ENCODE data around the gene PCDHGC3. TPM values are rescaled to one million over a fixed set of nuclear protein-coding genes. Genes with fewer than 3 reads are reported as not detected.

Gene PCDHGC3
- total and polyA plus RNA-seq, 9 of the 15 experiments (the other 6 are each of a cell fraction or from before 2014, with no cell fraction given): 0.07 TPM; not detected in 8

DNA sequence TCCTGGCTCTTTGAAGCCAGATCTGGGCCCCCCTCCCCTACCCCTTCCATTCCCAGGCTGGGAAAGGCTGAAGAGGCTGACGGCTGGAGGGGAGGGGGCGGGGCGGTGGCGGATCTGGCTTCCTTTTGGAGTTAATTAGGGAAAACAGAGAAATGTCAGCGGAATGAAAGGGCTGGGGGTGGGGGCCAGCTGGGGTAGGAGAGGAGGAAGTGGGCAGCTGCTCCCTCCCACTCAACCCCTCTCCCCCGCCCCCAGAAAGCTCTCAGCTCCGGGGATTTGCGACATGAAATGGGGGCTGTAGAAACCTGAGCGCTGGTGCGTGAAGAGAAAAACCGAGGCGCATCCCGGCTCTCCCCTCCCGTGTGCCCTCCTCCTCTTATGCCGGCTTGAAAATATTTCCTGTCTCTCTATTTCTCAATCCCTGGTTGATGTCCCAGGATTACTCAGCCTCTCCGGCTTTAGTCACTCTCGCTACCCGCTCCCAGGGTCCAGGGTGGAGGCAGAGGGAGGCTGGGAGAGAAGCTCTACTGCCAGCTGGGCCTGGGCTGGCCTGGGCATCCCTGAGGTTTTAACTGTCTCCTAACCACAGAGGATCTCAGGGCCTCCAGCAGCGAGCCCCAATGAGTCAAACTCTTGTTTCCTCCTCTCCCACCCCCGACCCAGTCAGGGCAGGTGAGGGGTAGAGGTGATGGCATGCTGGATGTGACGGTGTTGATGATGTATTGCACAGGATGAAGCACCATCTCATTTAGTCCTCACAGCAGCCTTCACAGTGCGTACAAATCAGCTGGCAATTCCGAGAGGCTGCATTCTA is 33.2 kb downstream of the PCDHGC3 start:
- H4K20me1 ChIP-seq (replicated peaks; ENCODE audit: control insufficient read depth, insufficient read depth, low read length): no peaks in the 10 kb centered on the region
- no peak overlapping the region for H3K27ac ChIP-seq (ENCODE audit: extremely low read depth, low read depth, low read length)
- CTCF ChIA-PET (ENCODE audit: low intra/inter-chr PET ratio): no interaction called here
- intact Hi-C loops (cut with micrococcal nuclease): no loop called here
- H3K9me1 ChIP-seq (ENCODE audit: control insufficient read depth, insufficient read depth, low read length): peaks cover 8% of the 10 kb centered on the region
- POLR2A ChIA-PET: interaction anchor here (1.4 kb wide), 1 partner anchor 13 kb away, joined by 3 read pairs; no protein-coding TSS in a partner anchor
- H2AFZ ChIP-seq (ENCODE audit: low read depth, low read length): no peak overlapping the region
- no peak overlapping the region for H3K4me2 ChIP-seq (ENCODE audit: insufficient read depth, low read length)
- FAIRE-seq: no peak
- peaks cover 4 to 20% of the 10 kb centered on the region in 2 experiments; a peak in 4 of 5 replicates for H3K27me3 ChIP-seq (ENCODE audit: control insufficient read depth in 2 of 2, insufficient read depth in 2 of 2, low read length in 2 of 2)
- 18% methylated on average over 14 of the region's 23 CpGs for WGBS (ENCODE audit: insufficient coverage, low coverage, missing lambda C conversion rate)
- no peak overlapping the region for H3K9ac ChIP-seq (ENCODE audit: insufficient read depth in 1 of 2, low read depth in 2 of 2, low read length in 2 of 2)
- BruUV-seq (replicated peaks): no TSS peak
- H3K36me3 ChIP-seq (ENCODE audit: control insufficient read depth, insufficient read depth, low read length): peaks cover 11% of the 10 kb centered on the region; the same call in 1 of the 3 replicates
- in situ Hi-C loops (cut with MboI): no loop called here
- ATAC-seq: no peak
- H3K9me3 ChIP-seq (replicated peaks; ENCODE audit: control insufficient read depth, insufficient read depth, low read depth, low read length): no peaks in the 10 kb centered on the region
- H3K4me1 ChIP-seq (replicated peaks in 1 of 2; ENCODE audit: control insufficient read depth in 2 of 2, insufficient read depth in 2 of 2, low read length in 2 of 2): peaks cover 5 to 15% of the 10 kb centered on the region in 2 experiments; a peak in 3 of 5 replicates
- no peak for DNase-seq (ENCODE audit: extremely low read depth in 1 of 4, low spot score in 3 of 4)
- TF ChIP-seq ZBTB34 (CRISPR knock-in tag; IDR thresholded peaks at IDR 0.05): no peak
- TF ChIP-seq VEZF1 (CRISPR knock-in tag; IDR thresholded peaks at IDR 0.05): peak; percentile 36; the same call in 1 of the 2 replicates
- H3K79me2 ChIP-seq (ENCODE audit: control insufficient read depth, insufficient read depth, low read length): no peaks in the 10 kb centered on the region
- H3K4me3 ChIP-seq: no peak overlapping the region
